Right kidney (tissue), 1 donor: ENCODE results near the gene PLA2G15.
A peak's percentile ranks its signal among the peaks of the same experiment; 100 is the strongest.

Experiments
- DNase-seq: peaks from one replicate; pipeline ENCODE4 v3.0.0-alpha.2; 2016

The PLA2G15 gene

GRCh38 chr16:68251832-68252231, 6.7 kb downstream of the PLA2G15 start:
- DNase-seq: no peak

- DNase-seq: no peak
Measured at GRCh38 chr16:68252383-68252782, 7.2 kb downstream of the PLA2G15 start.

GRCh38 chr16:68253721-68254120, 8.5 kb downstream of the PLA2G15 start:
- no peak for DNase-seq

- no peak for DNase-seq
Measured at GRCh38 chr16:68255712-68256111, 10.5 kb downstream of the PLA2G15 start.

GRCh38 chr16:68257251-68257905, 12.2 kb downstream of the PLA2G15 start:
- no peak for DNase-seq

- peak; percentile 76 for DNase-seq
Measured at GRCh38 chr16:68257906-68258800, 13.0 kb downstream of the PLA2G15 start.

GRCh38 chr16:68259007-68259825, 14.0 kb downstream of the PLA2G15 start:
- no peak for DNase-seq

GRCh38 chr16:68263559-68264127, 18.5 kb downstream of the PLA2G15 start:
- DNase-seq: no peak

GRCh38 chr16:68264128-68265077, 19.2 kb downstream of the PLA2G15 start, which contains the start of gene SLC7A6:
Gene SLC7A6, plus strand, starts transcription at chr16:68264526. Its CDS starts 10,201 bp downstream, at chr16:68274727.
- DNase-seq: peak; percentile 86

- DNase-seq: no peak
Measured at GRCh38 chr16:68265078-68265920, 20.1 kb downstream of the PLA2G15 start.

GRCh38 chr16:68267612-68268405, 22.6 kb downstream of the PLA2G15 start:
- DNase-seq: no peak

- DNase-seq: no peak
Measured at GRCh38 chr16:68269793-68270192, 24.6 kb downstream of the PLA2G15 start.

GRCh38 chr16:68270353-68270752, 25.2 kb downstream of the PLA2G15 start:
- DNase-seq: no peak

GRCh38 chr16:68272507-68273209, 27.5 kb downstream of the PLA2G15 start:
- DNase-seq: no peak

- DNase-seq: no peak
Measured at GRCh38 chr16:68273459-68273858, 28.3 kb downstream of the PLA2G15 start.

GRCh38 chr16:68273896-68274295, 28.7 kb downstream of the PLA2G15 start:
- no peak for DNase-seq

GRCh38 chr16:68274441-68274840, 29.3 kb downstream of the PLA2G15 start:
- no peak for DNase-seq

- DNase-seq: no peak
Measured at GRCh38 chr16:68275611-68276191, 30.5 kb downstream of the PLA2G15 start.
